Prostate gland (tissue), 2 donors: ENCODE results near the gene OR5AL1.

Experiments
- POLR2A ChIP-seq: fragments of 450-650 bp; IDR thresholded peaks from one replicate; pipeline ENCODE4 v1.6.1; 2016; ENCODE audit warnings: antibody characterized with exemption, mild to moderate bottlenecking
- POLR2AphosphoS5 ChIP-seq: sonication (generic); formaldehyde crosslinking; IDR thresholded peaks from one replicate; pipeline ENCODE4 v1.6.1; 2017; ENCODE audit warnings: antibody characterized with exemption
- TF ChIP-seq, protein P1 (sequence below), 4 experiments: fragments of 200-600 bp in 2 of 4; fragments of 450-650 bp in 2 of 4; sonication (generic) in 2 of 4; IDR thresholded peaks; 1 replicate in 3 of 4; 2 replicates in 1 of 4; pipeline ENCODE4 v1.5.1; 2016 to 2019; ENCODE audit warnings: antibody characterized with exemption in 4 of 4, mild to moderate bottlenecking in 2 of 4, moderate library complexity in 2 of 4

DNA sequence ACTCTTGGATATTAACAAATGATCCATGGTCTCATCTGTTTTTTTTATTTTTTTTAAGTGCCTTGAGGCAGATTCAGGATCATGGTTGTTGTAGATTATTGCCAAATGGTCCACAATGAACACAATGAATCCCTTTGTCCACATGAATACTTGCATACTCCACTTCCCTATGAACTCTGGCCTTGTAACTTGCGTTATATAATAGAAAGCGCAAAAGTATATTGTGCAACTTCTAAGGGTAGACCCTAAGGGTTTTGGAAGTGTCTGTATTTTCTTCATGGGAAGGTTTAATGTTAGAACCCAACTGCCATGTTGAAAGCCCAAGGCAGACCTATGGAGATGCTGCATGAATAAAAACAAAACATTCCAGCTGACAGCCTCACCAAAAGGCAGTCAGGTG lies 8.1 kb upstream of the OR5AL1 start:
- TF ChIP-seq, protein P1, sequence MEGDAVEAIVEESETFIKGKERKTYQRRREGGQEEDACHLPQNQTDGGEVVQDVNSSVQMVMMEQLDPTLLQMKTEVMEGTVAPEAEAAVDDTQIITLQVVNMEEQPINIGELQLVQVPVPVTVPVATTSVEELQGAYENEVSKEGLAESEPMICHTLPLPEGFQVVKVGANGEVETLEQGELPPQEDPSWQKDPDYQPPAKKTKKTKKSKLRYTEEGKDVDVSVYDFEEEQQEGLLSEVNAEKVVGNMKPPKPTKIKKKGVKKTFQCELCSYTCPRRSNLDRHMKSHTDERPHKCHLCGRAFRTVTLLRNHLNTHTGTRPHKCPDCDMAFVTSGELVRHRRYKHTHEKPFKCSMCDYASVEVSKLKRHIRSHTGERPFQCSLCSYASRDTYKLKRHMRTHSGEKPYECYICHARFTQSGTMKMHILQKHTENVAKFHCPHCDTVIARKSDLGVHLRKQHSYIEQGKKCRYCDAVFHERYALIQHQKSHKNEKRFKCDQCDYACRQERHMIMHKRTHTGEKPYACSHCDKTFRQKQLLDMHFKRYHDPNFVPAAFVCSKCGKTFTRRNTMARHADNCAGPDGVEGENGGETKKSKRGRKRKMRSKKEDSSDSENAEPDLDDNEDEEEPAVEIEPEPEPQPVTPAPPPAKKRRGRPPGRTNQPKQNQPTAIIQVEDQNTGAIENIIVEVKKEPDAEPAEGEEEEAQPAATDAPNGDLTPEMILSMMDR (IDR thresholded peaks at IDR 0.05), result no peak
- no peak for TF ChIP-seq POLR2AphosphoS5
- TF ChIP-seq POLR2A, result no peak
